CD4-positive, alpha-beta T cell treated with Interleukin-12 subunit alpha and Interleukin-12 subunit beta, for 1 hour (primary cell): Measurements from ENCODE around the gene CCNQ.

ENCODE experiments used
- DNase-seq: peaks from one replicate; pipeline ENCODE4 v3.0.0-alpha.2; 2020

The CCNQ gene

GRCh38 chrX:153595859-153596857 lies 2.8 kb downstream of the CCNQ start:
- no peak for DNase-seq

GRCh38 chrX:153595387-153595786 lies 3.6 kb downstream of the CCNQ start:
- DNase-seq: no peak

- no peak for DNase-seq
Measured at GRCh38 chrX:153593811-153594500, 5.0 kb downstream of the CCNQ start.

- DNase-seq: no peak
Measured at GRCh38 chrX:153592966-153593688, 5.8 kb downstream of the CCNQ start.

- no peak for DNase-seq
Measured at GRCh38 chrX:153592091-153592833, 6.7 kb downstream of the CCNQ start.

GRCh38 chrX:153590961-153591956 lies 7.7 kb downstream of the CCNQ start:
- DNase-seq: no peak

- DNase-seq: no peak
Measured at GRCh38 chrX:153588782-153589446, 10.0 kb downstream of the CCNQ start.

GRCh38 chrX:153588021-153588781 lies 10.7 kb downstream of the CCNQ start:
- no peak for DNase-seq

GRCh38 chrX:153587342-153587741 lies 11.6 kb downstream of the CCNQ start:
- DNase-seq: no peak

GRCh38 chrX:153585827-153586226 lies 13.1 kb downstream of the CCNQ start:
- no peak for DNase-seq

GRCh38 chrX:153583433-153583832 lies 15.5 kb downstream of the CCNQ start:
- DNase-seq: no peak

- DNase-seq: peak; percentile 72
Measured at GRCh38 chrX:153582896-153583295, 16.0 kb downstream of the CCNQ start.

GRCh38 chrX:153580700-153581386 lies 18.1 kb downstream of the CCNQ start:
- DNase-seq: no peak

GRCh38 chrX:153578889-153579288 lies 20.1 kb downstream of the CCNQ start:
- no peak for DNase-seq

- no peak for DNase-seq
Measured at GRCh38 chrX:153578200-153578835, 20.6 kb downstream of the CCNQ start.

- DNase-seq: no peak
Measured at GRCh38 chrX:153576961-153577360, 22.0 kb downstream of the CCNQ start.

GRCh38 chrX:153576239-153576870 lies 22.6 kb downstream of the CCNQ start:
- no peak for DNase-seq

- no peak for DNase-seq
Measured at GRCh38 chrX:153573984-153574383, 25.0 kb downstream of the CCNQ start.
